Loucy (cell line): ENCODE data around the gene USP34.

Experiments used
- H2AFZ ChIP-seq: fragments of 200-600 bp; sonication (generic); 2 replicates; pipeline ENCODE4 v1.6.0; 2016; ENCODE audit warnings: antibody characterized with exemption, mild to moderate bottlenecking, low read length, moderate library complexity
- H3F3A ChIP-seq: fragments of 200-600 bp; 2 replicates; pipeline ENCODE4 v1.6.0; 2016; ENCODE audit warnings: antibody characterized with exemption, low read depth, mild to moderate bottlenecking
- H3K27me3 ChIP-seq: fragments of 200-600 bp; sonication (generic); 2 replicates; pipeline ENCODE4 v1.6.1; 2014; ENCODE audit warnings: low read length, mild to moderate bottlenecking; ENCODE audit not compliant: insufficient read depth, poor library complexity, severe bottlenecking
- H3K36me3 ChIP-seq: fragments of 200-600 bp; sonication (generic); 2 replicates; pipeline ENCODE4 v1.6.1; 2016; ENCODE audit warnings: low read length; ENCODE audit not compliant: insufficient read depth
- H3K4me1 ChIP-seq: fragments of 200-600 bp; sonication (generic); 2 replicates; pipeline ENCODE4 v1.5.1; 2014; ENCODE audit warnings: low read length, mild to moderate bottlenecking; ENCODE audit not compliant: insufficient read depth, poor library complexity, severe bottlenecking
- H3K4me2 ChIP-seq: fragments of 200-600 bp; sonication (generic); 2 replicates; pipeline ENCODE4 v1.6.0; 2014; ENCODE audit warnings: antibody characterized with exemption, low read length, low read depth, mild to moderate bottlenecking; ENCODE audit not compliant: poor library complexity, severe bottlenecking
- H3K4me3 ChIP-seq: fragments of 200-600 bp; sonication (generic); 2 replicates; pipeline ENCODE4 v1.5.1; 2014; ENCODE audit warnings: low read length, mild to moderate bottlenecking, mixed read lengths; ENCODE audit not compliant: poor library complexity, severe bottlenecking
- H3K79me2 ChIP-seq: fragments of 200-600 bp; sonication (generic); 2 replicates; pipeline ENCODE4 v1.6.1; 2014; ENCODE audit warnings: low read length; ENCODE audit not compliant: insufficient read depth
- H3K9ac ChIP-seq: fragments of 200-600 bp; sonication (generic); 2 replicates; pipeline ENCODE4 v1.6.0; 2014; ENCODE audit warnings: mild to moderate bottlenecking, low read depth, low read length, moderate library complexity; ENCODE audit not compliant: poor library complexity, severe bottlenecking
- H3K9me2 ChIP-seq: fragments of 200-600 bp; sonication (generic); replicated peaks from 2 replicates; pipeline ENCODE4 v1.6.1; 2016; ENCODE audit warnings: low read depth, low read length, mixed read lengths
- H3K9me3 ChIP-seq: fragments of 200-600 bp; sonication (generic); 2 replicates; pipeline ENCODE4 v1.6.1; 2014; ENCODE audit warnings: mild to moderate bottlenecking, antibody characterized with exemption, low read length, low read depth; ENCODE audit not compliant: insufficient read depth
- H4K20me1 ChIP-seq: fragments of 200-600 bp; sonication (generic); 2 replicates; pipeline ENCODE4 v1.6.0; 2014; ENCODE audit warnings: antibody characterized with exemption, low read length, mild to moderate bottlenecking; ENCODE audit not compliant: insufficient read depth, poor library complexity, severe bottlenecking
- CTCF ChIP-seq: fragments of 200-600 bp; sonication (generic); conservative IDR thresholded peaks from 2 replicates; pipeline ENCODE4 v1.5.1; 2014; ENCODE audit warnings: mild to moderate bottlenecking, antibody characterized with exemption, low read length
- EZH2phosphoT487 ChIP-seq: fragments of 200-600 bp; IDR thresholded peaks from 2 replicates; pipeline ENCODE4 v1.6.1; 2018; ENCODE audit warnings: antibody characterized with exemption, mild to moderate bottlenecking, moderate library complexity, borderline replicate concordance

USP34 gene

GRCh38 chr2:61419129-61419528, 51.8 kb downstream of the USP34 start:
- H3K9me3 ChIP-seq: no peaks in the 10 kb centered on the region
- H3K9ac ChIP-seq: no peak overlapping the region
- H3F3A ChIP-seq: no peaks in the 10 kb centered on the region
- no peaks in the 10 kb centered on the region for H3K27me3 ChIP-seq
- no peak overlapping the region for H3K4me2 ChIP-seq
- H3K36me3 ChIP-seq: peaks cover 7% of the 10 kb centered on the region; the same call in 1 of the 2 replicates
- H3K4me3 ChIP-seq: no peak overlapping the region
- H3K9me2 ChIP-seq: no peaks in the 10 kb centered on the region
- TF ChIP-seq CTCF: no peak
- peaks cover 19% of the 10 kb centered on the region for H3K4me1 ChIP-seq
- no peak overlapping the region for H2AFZ ChIP-seq
- peaks cover 61% of the 10 kb centered on the region for H3K79me2 ChIP-seq
- peaks cover 45% of the 10 kb centered on the region for H4K20me1 ChIP-seq

GRCh38 chr2:61416871-61417645, 53.8 kb downstream of the USP34 start:
- Histone ChIP-seq H2AFZ (no peak overlapping the region), H3K4me3 (no peak overlapping the region), H3K27me3 (no peaks in the 10 kb centered on the region), H3K9me3 (no peaks in the 10 kb centered on the region), H4K20me1 (peaks cover 27% of the 10 kb centered on the region), H3K4me1 (peaks cover 14% of the 10 kb centered on the region), H3K9me2 (no peaks in the 10 kb centered on the region), H3K9ac (no peak overlapping the region), H3K79me2 (peaks cover 45% of the 10 kb centered on the region), H3K4me2 (no peak overlapping the region), H3F3A (no peaks in the 10 kb centered on the region), H3K36me3 (peaks cover 7% of the 10 kb centered on the region; the same call in 1 of the 2 replicates)
- TF ChIP-seq EZH2phosphoT487 (no peak), CTCF (no peak)

- H3K9ac ChIP-seq: no peak overlapping the region
- no peak overlapping the region for H3K4me3 ChIP-seq
- no peak for TF ChIP-seq EZH2phosphoT487
- no peak for TF ChIP-seq CTCF
- no peaks in the 10 kb centered on the region for H3K27me3 ChIP-seq
- peaks cover 17% of the 10 kb centered on the region for H4K20me1 ChIP-seq
- peaks cover 8% of the 10 kb centered on the region for H3K4me1 ChIP-seq
- H3K9me2 ChIP-seq: no peaks in the 10 kb centered on the region
- H3K79me2 ChIP-seq: peaks cover 39% of the 10 kb centered on the region; the same call in 1 of the 2 replicates
- no peak overlapping the region for H3K4me2 ChIP-seq
- no peaks in the 10 kb centered on the region for H3F3A ChIP-seq
- no peaks in the 10 kb centered on the region for H3K9me3 ChIP-seq
- no peak overlapping the region for H2AFZ ChIP-seq
- peaks cover 7% of the 10 kb centered on the region; the same call in 1 of the 2 replicates for H3K36me3 ChIP-seq
These were observed 55.6 kb downstream of the USP34 start for GRCh38 chr2:61415265-61415664.
